GM18909 (cell line): Measurements from ENCODE around the gene KDM4C.

ENCODE experiments used
- ATAC-seq: cut with Tn5 transposase; IDR thresholded peaks from one replicate; pipeline ENCODE4 v1.9.1; 2021; ENCODE audit warnings: mild to moderate bottlenecking; ENCODE audit not compliant: unreplicated experiment, poor library complexity

KDM4C gene

GRCh38 chr9:7079051-7079450 lies 321.3 kb downstream of the KDM4C start:
- ATAC-seq, result no peak

GRCh38 chr9:7081065-7081600 lies 323.4 kb downstream of the KDM4C start:
- no peak for ATAC-seq

GRCh38 chr9:7083192-7083591 lies 325.4 kb downstream of the KDM4C start:
- no peak for ATAC-seq

- ATAC-seq, result no peak
These were observed 327.6 kb downstream of the KDM4C start for GRCh38 chr9:7085357-7085756.

- no peak for ATAC-seq
These were observed 328.6 kb downstream of the KDM4C start for GRCh38 chr9:7086389-7086788.

- no peak for ATAC-seq
These were observed 330.8 kb downstream of the KDM4C start for GRCh38 chr9:7088611-7089010.

- ATAC-seq, result no peak
These were observed 331.8 kb downstream of the KDM4C start for GRCh38 chr9:7089406-7090193.

- ATAC-seq, result no peak
These were observed 335.3 kb downstream of the KDM4C start for GRCh38 chr9:7093040-7093439.

GRCh38 chr9:7094052-7094451 lies 336.3 kb downstream of the KDM4C start:
- ATAC-seq, result no peak

GRCh38 chr9:7094576-7094975 lies 336.8 kb downstream of the KDM4C start:
- no peak for ATAC-seq

GRCh38 chr9:7095058-7095457 lies 337.3 kb downstream of the KDM4C start:
- no peak for ATAC-seq

- ATAC-seq, result no peak
These were observed 339.4 kb downstream of the KDM4C start for GRCh38 chr9:7097040-7097715.

- no peak for ATAC-seq
These were observed 340.3 kb downstream of the KDM4C start for GRCh38 chr9:7097785-7098752.

- no peak for ATAC-seq
These were observed 345.6 kb downstream of the KDM4C start for GRCh38 chr9:7103367-7103766.

GRCh38 chr9:7103771-7104170 lies 346.0 kb downstream of the KDM4C start:
- no peak for ATAC-seq

GRCh38 chr9:7104625-7105024 lies 346.9 kb downstream of the KDM4C start:
- no peak for ATAC-seq

- ATAC-seq, result no peak
These were observed 347.3 kb downstream of the KDM4C start for GRCh38 chr9:7105095-7105494.

GRCh38 chr9:7108936-7109335 lies 351.2 kb downstream of the KDM4C start:
- no peak for ATAC-seq

- no peak for ATAC-seq
These were observed 353.6 kb downstream of the KDM4C start for GRCh38 chr9:7111413-7111812.

- no peak for ATAC-seq
These were observed 357.8 kb downstream of the KDM4C start for GRCh38 chr9:7115606-7116005.
